ENCODE results near the gene TPBG.

Gene TPBG

DNA sequence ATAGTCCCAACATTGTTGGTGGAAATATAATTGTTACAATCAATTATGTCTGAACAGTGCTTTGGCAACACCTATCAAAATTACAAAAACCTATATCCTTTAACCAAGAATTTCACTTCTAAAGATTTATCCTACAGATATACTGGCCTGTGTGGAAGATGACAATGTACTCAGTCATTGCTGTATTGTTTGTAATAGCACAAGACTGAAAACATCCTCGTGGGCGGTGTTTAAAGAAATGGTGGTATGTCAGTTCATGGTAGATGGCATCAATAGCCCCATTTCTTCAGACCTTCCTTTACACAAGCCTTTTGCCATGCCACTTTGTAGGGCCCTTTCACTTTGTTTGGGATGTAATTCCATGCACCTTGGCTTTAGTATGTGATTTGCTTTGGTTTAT lies 9.8 kb upstream of the TPBG start:
- Histone ChIP-seq H3K4me3 (IDR thresholded peaks at IDR 0.05; ENCODE audit: insufficient read depth, low read depth, low read length) (no peak overlapping the region), H3K27me3 (ENCODE audit: insufficient read depth, low read depth) (no peaks in the 10 kb centered on the region), H2AFZ (ENCODE audit: low read depth) (no peak overlapping the region), H3K4me2 (no peak overlapping the region), H3K4me1 (ENCODE audit: low read depth, poor library complexity, severe bottlenecking) (no peaks in the 10 kb centered on the region), H3K9ac (no peak overlapping the region), H3K27ac (no peak overlapping the region), H3K79me2 (ENCODE audit: insufficient read depth, low read depth) (no peaks in the 10 kb centered on the region), H3K36me3 (ENCODE audit: insufficient read depth) (no peaks in the 10 kb centered on the region), H4K20me1 (ENCODE audit: insufficient read depth) (no peaks in the 10 kb centered on the region)
- TF ChIP-seq CTCF (conservative IDR thresholded peaks at IDR 0.05; ENCODE audit: low read depth, low read length), result no peak

DNA sequence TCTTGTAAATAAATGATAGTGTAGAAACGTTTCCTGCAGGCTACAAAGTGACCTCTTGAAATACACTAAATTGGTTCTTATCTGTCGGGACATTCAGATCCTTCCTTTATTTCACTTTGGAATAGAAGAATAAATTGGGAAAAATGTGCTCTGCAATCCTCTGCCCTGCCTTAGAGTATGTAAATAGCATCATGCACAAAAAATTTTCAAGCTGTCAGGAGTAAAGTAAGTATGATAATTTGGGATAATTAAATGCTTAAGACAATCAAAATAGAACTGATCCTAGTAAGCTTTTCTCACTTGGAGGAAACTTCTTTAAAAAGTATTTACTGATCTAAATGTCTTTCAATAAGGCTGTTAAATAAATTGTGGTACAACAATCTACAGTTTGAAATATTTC lies 3.1 kb upstream of the TPBG start:
- Histone ChIP-seq H3K4me2 (no peak overlapping the region), H3K36me3 (ENCODE audit: insufficient read depth) (no peaks in the 10 kb centered on the region), H3K79me2 (ENCODE audit: insufficient read depth, low read depth) (no peaks in the 10 kb centered on the region), H3K4me3 (IDR thresholded peaks at IDR 0.05; ENCODE audit: insufficient read depth, low read depth, low read length) (no peak overlapping the region), H3K27ac (no peak overlapping the region), H3K9ac (no peak overlapping the region), H3K27me3 (ENCODE audit: insufficient read depth, low read depth) (no peaks in the 10 kb centered on the region), H2AFZ (ENCODE audit: low read depth) (no peak overlapping the region), H3K4me1 (ENCODE audit: low read depth, poor library complexity, severe bottlenecking) (no peaks in the 10 kb centered on the region), H4K20me1 (ENCODE audit: insufficient read depth) (no peaks in the 10 kb centered on the region)
- no peak for TF ChIP-seq CTCF (conservative IDR thresholded peaks at IDR 0.05; ENCODE audit: low read depth, low read length)

- TF ChIP-seq CTCF (conservative IDR thresholded peaks at IDR 0.05; ENCODE audit: low read depth, low read length), result no peak
- no peak overlapping the region for H2AFZ ChIP-seq (ENCODE audit: low read depth)
- H3K4me3 ChIP-seq (IDR thresholded peaks at IDR 0.05; ENCODE audit: insufficient read depth, low read depth, low read length), result no peak overlapping the region
- H4K20me1 ChIP-seq (ENCODE audit: insufficient read depth), result no peaks in the 10 kb centered on the region
- no peak overlapping the region for H3K4me2 ChIP-seq
- H3K36me3 ChIP-seq (ENCODE audit: insufficient read depth), result no peaks in the 10 kb centered on the region
- H3K9ac ChIP-seq, result no peak overlapping the region
- no peaks in the 10 kb centered on the region for H3K4me1 ChIP-seq (ENCODE audit: low read depth, poor library complexity, severe bottlenecking)
- H3K27me3 ChIP-seq (ENCODE audit: insufficient read depth, low read depth), result no peaks in the 10 kb centered on the region
- no peaks in the 10 kb centered on the region for H3K79me2 ChIP-seq (ENCODE audit: insufficient read depth, low read depth)
- H3K27ac ChIP-seq, result no peak overlapping the region
These were observed 2.0 kb upstream of the TPBG start for GRCh38 chr6:82361631-82362030.

DNA sequence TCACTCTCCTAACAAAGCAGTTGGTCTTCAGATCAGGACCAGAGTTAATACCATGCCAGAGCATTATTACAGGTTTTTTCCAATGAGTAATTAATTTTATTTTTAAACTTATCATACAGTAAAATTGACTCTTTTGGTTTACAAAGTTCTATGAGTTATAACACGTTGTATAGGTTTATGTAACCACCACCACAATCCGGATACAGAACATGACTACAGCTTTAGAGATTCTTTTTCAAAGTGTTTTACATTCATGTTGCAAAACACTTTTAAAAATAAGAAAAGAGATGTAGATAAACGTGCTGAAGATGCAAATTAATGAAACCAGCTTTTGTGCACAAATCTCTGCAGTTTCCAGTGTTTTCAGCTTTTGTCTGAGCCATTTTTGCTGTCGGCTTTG lies 1.5 kb upstream of the TPBG start:
- Histone ChIP-seq H3K4me1 (ENCODE audit: low read depth, poor library complexity, severe bottlenecking) (no peaks in the 10 kb centered on the region), H3K4me2 (no peak overlapping the region), H3K36me3 (ENCODE audit: insufficient read depth) (no peaks in the 10 kb centered on the region), H3K27me3 (ENCODE audit: insufficient read depth, low read depth) (no peaks in the 10 kb centered on the region), H3K9ac (no peak overlapping the region), H3K4me3 (IDR thresholded peaks at IDR 0.05; ENCODE audit: insufficient read depth, low read depth, low read length) (no peak overlapping the region), H4K20me1 (ENCODE audit: insufficient read depth) (no peaks in the 10 kb centered on the region), H3K79me2 (ENCODE audit: insufficient read depth, low read depth) (no peaks in the 10 kb centered on the region), H2AFZ (ENCODE audit: low read depth) (no peak overlapping the region), H3K27ac (no peak overlapping the region)
- no peak for TF ChIP-seq CTCF (conservative IDR thresholded peaks at IDR 0.05; ENCODE audit: low read depth, low read length)

Measured in KMS-11 (cell line).